Measurements from ENCODE around the gene ARL10.
"Not testable (repeated sequence)": the region's sequence is repeated elsewhere in the genome, so short reads cannot be mapped to it uniquely, and the experiment has no call there.

Gene ARL10

DNA sequence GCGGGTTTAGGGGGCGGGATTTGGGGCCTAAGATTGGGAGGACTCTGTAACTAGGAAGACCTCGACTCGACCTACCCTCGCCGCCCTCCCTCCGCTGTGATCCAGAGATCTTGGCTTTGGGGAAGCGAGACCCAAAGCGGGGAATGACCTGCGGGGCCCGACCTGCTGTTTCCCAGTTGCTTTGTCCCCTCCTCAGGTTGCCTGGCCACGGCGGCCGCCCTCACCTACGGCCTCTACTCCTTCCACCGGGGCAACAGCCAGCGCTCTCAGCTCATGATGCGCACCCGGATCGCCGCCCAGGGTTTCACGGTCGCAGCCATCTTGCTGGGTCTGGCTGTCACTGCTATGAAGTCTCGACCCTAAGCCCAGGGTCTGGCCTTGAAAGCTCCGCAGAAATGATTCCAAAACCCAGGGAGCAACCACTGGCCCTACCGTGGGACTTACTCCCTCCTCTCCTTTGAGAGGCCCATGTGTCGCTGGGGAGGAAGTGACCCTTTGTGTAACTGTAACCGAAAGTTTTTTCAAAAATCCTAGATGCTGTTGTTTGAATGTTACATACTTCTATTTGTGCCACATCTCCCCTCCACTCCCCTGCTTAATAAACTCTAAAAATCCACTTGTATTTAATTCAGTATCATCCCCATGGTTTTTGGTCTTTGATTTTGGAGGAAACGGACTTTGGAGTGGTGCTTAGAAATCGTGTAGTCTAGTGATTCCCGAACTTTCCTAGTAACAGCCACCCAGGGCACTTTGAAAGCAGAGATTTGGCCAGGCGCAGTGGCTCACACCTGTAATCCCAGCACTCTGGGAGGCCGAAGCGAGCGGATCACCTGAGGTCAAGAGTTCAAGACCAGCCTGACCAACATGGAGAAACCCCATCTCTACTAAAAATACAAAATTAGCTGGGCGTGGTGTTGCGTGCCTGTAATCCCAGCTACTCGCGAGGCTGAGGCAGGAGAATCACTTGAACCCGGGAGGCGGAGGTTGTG is 24.1 kb downstream of the ARL10 start:
- DNase-seq: peak; percentile 62 to 67

DNA sequence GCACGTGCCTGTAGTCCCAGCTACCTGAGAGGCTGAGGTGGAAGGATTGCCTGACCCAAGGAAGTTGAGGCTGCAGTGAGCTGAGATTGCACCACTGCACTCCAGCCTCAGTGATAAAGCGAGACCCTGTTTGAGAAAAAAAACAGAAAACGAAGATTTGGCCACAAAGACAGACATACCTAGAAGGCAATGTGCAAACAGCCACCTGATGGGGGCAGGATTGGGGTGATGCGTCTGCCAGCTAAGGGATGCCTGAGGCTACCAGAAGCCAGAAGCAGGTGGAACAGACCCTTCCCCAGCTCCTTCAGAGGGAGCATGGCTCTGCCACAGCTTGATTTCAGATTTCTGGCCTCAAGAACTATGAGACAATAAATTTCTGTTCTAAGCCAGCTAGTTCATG is 26.2 kb downstream of the ARL10 start:
- DNase-seq: no peak

DNA sequence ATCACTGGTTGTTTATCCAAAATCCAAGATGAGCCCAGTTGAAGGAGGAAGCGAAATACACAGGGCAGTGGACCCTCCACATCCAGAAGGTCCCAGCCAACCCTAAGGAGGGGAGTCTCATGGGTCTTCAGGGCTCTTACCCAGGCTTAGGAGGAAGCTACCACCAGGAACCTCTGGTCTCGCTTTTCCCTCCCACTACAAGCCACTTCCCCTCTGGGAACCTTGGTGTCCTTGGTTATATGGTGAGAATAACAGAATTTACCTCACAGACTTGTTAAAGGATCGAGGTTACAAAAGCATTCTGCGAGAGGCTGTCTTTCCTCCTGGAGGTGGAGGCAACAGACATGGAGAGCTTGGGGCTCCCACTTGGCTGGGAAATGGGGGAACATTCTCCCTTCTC is 26.7 kb downstream of the ARL10 start:
- no peak for DNase-seq

DNA sequence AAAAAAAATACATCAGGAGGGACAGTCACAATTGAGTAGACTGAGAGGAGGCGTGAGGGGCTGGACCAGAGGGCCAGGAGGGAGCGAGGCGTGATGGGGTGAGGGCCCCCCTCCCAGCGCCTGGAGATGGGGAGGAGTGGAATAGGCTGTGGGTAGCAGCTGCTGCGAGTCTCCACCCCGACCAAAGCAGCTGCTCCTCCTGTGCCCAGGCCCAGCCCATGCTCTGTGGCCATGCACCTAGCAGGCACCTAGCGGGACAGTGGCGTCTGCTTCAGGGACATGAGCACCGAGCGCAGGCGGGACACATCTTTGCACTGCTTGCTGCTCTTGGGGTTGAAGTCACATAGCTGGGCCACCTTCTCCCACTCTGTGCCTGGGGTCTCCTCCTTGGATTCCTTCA is 27.2 kb downstream of the ARL10 start:
- DNase-seq: no peak

DNA sequence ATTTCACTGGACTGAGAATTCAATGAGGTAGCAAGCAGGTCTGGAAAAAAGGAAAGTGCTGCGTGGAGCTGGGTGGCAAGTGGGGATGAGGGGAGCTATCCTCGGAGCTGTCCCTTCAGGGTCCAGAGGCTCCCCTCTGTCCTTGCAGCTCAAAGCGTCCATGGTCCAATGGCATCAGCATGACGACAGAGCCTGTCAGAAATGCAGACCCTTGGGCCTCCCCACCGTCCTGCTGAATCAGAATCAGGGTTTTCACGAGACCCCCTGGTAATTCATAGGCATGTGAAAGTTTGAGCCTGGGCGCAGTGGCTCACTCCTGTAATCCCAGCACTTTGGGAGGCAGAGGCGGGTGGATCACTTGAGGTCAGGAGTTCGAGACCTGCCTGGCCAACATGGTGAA is 28.8 kb downstream of the ARL10 start:
- DNase-seq: no peak

DNA sequence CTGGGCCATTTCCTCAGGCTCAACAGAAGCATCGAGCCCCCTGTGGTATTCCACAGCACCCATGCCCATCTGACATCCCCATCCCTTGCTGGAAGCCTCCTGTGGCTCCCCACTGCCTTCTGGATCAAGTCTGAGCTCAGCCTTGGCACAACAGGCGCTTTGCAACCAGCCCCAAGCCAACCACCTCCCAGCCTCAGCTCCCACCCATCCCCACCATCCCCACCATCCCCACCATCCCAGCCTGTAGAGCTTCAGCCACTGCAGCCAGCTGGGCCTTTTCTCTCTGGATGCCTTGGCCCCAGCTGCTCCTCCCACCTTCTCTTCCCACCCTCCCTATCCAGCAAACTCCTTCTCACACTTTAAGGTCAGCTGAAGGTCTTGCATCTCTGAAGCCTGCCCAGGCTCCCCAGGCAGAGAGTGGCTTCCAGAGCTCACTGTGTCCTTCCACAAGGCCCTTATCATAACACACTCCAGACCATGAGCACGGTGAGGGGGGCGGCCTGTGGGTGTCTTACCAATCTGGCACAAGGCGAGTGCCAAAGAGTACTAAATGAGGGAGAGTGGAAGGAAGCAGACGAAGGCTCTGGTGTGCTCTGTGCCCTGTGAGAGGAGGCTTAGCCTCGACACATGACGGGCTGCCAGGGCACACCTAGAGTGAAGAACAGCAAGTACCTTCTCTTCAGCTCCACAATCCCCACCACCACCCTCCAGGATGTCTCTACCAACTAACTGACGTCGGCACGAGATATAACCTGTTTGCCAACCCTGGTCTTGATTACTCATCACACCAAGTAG is 29.8 kb downstream of the ARL10 start:
- no peak for DNase-seq

DNA sequence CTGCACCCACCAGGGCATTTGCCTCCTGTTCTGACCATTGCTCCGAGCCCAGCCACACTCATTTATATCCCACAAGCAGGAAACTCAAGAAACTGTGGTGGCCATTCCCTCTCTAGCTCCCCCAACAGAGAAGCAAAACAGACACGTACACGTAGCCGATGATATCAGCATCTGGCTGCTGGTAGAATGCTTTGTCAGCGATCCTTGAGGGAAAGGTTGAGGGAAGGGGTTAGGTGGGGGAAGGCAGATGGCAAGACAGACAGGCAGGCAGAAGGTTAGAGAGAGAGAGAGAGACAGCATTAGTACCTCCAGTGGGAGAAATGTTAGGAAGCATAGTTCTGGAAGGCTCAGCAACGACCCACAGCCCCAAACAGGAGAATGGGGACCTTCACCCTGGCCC is 31.0 kb downstream of the ARL10 start:
- DNase-seq: no peak

DNA sequence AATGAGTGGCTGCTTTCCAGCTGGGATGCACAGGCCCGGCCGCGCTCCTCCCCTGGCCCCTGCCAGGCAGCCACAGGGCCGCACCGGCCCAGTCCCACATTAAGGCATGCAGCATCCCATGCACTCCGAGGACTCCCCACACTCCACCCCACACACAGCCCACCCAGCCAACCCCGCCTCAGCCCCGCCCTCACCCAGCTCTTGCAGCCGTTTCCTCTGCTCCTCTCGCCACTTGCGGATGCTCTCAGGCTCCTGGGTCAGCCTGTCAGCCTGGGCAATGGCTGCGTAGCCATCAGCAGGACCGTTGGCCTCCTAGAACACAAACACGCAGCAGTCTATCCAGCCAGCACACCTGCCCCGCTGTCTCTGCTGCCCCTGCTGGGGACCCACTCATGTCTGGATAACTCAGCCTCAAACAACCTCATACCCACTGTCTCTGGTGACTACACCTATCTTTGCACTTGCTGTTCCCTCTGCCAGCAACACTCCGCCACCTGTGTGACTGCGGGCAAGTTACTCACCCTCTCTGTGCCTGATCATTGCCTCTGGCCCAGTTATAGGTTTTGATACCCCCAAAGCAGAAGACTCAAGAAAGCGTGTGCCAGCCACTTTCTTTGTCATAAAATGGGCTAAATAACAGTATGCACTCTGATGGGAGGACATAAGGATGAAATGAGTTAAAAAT is 32.6 kb downstream of the ARL10 start:
- DNase-seq: no peak

DNA sequence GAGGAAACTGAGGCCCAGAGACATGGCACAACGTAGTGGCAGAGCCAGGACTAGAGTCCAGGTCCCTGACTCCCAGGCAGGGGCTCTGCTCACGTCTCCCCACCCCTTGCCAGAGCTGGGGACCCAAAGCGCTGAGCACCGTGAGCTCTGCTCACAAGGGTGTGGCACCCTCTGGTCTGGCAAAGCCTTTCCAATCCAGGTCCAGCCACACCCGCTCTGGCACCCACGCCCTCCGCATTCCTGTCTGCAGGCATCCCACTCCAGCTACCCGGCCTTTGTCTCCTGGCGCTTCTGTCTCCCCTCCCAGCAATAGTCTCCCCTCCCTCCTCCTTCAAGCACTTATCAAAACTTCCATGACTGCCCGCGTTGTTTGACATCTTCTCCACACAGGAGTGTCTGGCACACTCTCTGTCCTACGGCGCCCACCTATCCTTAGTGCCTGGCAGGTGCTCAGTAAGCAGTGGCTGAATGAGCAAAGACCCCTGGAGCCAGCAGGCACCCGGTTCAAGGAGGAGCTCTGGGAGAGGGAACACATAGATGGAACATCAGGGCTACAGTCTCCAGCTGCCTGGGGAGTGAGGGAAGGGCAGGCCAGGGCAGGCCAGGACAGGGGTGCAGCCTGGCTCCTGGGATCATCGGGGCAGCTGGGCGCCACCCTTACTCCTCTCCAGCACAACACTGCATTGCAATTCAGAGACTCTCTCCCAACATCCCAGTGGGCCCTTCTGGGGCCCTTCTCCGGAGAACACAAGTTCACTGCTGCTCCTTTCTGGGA is 35.3 kb downstream of the ARL10 start:
- DNase-seq: no peak

DNA sequence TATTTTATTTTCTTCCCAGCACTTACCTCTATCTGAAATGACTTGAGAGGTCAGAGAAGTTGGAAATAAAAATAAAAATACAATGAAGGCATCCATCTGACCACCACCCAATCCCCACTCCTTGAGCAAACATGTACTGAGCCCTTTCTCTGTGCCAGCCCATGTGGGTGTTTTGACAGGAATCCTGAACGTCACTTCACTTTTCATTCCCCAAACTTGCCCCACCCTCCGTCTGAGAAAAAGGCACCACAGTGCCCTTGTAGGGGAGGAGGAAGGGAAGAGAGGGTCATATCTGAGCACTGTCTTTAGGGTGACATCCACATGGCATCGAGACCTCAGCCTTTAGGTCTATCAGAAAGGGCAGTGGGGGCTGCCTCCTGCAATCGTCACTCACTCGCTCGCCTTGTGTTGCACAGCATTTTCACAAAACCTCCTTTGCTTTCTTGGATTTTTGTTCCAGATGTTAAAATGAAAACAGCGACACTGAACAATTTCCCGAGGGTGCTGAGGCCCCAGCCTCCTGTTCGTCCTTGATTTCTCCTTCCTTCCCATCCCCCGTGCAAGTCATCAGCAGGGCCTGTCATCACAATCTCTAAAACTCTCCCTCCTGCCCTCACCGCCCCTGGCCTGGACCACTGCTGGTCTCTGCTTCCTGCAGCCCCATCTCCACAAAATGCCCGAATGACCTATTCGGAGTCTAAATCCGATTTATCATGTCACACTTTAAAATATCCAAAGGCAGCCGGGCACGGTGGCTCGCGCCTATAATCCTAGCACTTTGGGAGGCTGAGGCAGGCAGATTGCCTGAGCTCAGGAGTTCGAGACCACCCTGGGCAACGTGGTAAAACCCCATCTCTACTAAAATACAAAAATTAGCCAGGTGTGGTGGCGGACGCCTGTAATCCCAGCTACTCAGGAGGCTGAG is 36.3 kb downstream of the ARL10 start:
- DNase-seq: no peak

DNA sequence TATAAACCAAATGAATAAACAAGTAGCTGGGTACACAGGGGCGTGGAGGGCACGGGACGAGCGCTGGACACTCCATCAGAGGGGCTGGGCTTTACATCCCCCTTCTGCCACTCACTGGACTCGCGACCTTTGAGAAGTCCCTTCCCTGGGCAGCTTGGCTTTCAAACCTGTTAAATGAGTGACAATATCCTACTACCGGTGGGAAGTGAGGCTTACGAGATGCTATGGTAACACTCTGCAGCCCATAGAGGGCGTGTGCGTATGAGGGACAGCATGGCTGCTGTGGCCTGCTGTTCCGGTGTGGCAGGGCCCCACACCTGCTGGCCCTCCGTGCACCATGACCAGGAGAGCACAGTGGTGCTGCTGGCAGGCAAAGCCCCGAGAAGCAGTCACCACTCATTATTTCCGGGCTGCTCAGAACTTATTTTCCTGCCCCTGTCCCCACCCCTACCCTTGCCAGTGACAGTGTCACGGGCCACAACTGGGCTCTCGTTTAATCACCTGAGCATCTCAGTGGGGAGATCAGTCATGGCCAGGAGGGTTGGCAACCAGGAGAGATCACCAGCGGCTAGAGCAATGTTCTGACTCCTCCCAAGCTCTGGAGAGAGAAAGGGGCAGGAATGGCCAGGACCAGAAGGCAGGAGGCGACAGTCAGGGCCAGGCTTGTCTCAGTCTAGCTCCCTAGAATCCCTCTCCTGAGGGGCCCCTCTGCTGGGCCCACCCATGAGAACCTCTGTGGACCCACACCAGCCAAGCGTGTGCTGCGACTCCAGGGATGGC is 40.6 kb downstream of the ARL10 start:
- DNase-seq: peak in 1 of 2 experiments; percentile 14

DNA sequence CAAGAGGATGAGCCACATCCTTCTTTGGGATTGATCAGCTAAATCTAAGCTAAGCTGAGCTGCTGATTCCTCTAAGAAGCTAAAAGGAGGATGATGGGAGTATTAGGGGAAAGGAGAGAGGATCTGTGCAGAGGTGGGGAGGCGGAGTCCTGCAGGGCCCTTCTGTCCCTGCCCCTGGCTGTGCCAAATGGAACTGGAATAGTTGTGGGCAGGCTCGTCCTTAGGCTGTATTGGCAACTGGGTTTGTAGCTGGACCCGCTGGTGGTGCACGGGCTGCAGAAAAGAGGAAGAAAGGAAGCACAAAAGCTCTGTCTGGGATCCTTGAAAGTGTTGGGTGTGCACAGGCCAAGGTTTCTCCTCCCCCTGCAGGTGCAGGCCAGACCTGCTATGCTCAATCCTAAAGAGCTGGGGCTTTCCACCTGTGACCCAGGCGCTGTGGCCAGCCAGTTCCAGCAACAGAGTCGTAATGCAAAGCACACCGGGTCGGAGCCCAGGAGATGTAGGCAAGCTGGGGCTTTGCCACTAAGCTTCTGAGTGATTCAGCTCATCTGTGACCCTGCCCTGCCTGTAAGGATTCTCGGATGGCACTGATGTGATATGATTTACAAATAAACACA is 41.3 kb downstream of the ARL10 start:
- no peak for DNase-seq

DNA sequence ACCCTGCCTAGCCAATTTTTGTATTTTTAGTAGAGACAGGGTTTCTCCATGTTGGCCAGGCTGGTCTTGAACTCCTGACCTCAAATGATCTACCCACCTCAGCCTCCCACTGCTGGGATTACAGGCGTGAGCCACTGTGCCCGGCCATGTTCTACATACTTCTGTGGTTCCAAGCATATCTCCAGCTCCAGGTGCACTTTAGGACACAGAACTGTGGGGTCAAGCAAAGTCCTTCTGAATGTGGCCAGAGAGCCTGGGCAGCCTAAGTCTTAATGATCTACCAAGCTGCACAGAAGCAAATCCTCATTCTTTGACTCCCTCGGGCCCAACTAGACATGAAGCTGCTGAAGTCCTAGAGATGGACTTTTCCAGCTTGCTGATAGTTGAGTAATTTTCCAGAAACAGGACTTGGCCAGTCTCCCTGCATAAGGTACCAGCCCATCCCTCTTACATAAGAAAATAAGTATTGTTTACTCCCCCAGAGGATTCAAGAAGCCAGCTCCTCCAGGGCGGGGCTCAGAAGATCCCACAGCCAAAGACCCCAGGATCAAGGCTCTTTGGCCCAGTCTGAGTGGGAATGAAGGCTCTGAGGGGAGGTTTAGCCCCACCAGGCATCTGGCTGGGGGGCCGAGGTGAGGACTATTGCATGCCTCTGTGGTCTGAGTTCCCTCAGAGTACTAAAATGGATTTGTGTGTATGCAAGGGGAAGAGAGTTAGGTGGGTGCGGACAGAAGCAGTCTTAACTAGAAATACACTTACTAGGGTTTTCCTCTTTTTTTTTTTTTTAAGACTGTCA is 42.4 kb downstream of the ARL10 start:
- no peak for DNase-seq

DNA sequence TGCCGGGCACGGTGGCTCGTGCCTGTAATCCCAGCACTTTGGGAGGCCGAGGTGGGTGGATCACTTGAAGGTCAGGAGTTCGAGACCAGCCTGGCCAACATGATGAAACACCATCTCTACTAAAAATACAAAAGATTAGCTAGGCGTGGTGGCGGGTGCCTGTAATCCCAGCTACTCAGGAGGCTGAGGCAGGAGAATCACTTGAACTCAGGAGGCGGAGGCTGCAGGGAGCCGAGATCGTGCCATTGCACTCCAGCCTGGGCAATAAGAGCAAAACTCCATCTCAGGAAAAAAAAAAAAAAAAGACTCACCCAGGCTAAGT is 42.9 kb downstream of the ARL10 start:
- not testable (repeated sequence) for DNase-seq

DNA sequence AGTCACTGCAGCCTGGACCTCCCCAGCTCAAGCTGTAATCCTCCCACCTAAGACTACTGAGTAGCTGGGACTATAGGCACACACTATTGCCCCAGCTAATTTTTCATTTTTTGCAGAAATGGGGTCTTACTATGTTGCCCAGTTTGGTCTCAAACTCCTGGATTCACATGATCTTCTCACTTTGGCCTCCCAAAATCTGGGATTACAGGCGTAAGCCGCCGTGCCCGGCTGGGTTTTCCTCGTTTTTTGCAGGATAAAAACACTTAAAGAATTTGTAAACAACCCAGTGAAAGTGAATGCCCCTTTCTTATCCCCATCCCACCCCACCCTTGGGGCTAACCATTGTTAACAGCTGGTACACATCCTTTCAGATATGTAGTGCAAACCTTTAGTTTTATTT is 43.3 kb downstream of the ARL10 start:
- no peak for DNase-seq

DNA sequence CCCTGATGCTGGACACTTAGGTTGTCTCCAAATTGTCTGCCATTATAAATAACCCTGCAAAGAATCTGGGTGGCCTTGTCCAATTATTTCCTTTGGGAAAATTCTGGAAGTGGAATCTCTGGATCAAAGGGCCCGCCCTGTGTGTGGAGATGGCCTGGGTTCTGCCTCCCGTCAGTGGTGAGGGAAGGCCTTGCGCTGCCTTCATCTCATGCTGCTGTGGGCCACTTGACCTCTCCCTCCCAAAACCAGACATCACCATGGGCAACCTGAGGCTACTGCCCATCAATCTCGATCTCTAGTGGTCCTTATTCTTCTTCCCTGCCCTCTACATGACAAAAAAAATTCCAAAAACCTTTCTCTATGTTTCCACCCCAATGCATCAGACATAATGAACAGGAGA is 44.5 kb downstream of the ARL10 start:
- no peak for DNase-seq

DNA sequence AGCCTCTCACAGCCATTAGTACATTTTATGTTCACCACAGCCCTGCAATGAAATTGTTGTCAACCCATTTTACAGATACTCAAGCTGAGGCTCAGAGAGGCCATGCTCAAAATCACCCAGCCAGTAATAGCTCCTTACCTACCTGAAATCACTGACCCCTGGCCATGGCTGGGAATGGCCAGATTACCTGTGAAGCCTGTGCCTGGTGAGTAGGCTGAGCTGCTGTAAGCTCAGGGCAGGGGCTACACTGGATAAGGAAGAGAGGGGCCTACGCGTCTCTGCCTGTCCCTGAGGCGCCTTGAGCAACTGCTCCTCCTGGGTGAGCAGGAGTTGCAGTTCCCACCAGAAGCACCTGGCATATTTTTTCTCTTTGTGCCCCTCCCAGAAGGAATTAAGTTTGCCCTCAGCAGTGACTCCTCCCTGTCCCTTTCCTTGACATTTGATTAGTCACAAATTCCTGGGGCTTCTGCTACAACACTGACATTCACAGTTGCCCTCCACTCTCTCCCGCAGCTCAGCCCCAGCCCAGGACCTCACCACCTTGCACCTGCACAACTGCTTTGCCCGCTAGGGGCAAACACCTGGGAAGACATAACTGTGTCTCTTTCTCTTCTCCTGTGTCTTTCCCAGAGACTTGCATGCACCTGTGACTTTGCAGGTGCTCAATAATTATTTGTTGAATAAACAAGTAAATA is 45.3 kb downstream of the ARL10 start:
- DNase-seq: no peak

DNA sequence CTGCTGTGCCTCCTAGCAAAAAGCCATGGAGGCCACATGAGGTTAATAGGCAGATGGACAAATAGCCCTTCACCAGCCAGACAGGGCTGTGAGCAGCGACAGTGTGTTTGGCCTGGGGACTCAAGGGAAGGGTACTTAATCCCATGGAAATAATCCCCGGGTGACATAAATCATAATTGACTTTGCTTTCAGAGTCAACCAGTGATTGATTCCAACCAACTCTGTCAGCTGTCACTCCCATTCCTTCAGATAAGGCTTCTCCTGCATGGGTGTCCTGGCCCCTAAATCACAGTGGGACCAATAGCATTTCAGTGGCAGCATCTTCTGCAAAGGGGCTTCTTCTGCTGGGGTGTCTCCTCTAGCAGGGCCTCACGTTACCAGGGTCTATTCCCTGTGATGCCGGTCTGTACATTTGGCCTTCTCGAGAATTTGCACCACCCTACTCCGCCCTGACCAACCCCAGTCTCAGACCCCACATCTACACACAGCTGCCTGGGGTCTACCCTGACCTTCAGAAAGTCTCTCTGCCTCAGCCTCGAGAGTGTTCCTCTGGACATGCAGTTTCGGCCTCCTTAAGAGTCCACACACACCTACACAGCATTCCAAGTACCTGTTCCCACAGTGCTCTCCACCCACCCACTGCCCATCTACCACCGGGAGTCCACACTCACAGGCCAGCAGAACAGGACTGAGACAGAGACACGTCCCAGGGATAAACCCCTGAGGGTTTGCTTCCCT is 47.4 kb downstream of the ARL10 start:
- DNase-seq: no peak

All from SHP77 (cell line).